HuH-7 (cell line): Measurements from ENCODE around the gene OTOA.
"Not testable (repeated sequence)": the region's sequence is repeated elsewhere in the genome, so short reads cannot be mapped to it uniquely, and the experiment has no call there.

Experiments
- DNase-seq: peaks from one replicate; pipeline ENCODE4 v3.0.0; 2011; ENCODE audit warnings: low spot score

OTOA gene

DNA sequence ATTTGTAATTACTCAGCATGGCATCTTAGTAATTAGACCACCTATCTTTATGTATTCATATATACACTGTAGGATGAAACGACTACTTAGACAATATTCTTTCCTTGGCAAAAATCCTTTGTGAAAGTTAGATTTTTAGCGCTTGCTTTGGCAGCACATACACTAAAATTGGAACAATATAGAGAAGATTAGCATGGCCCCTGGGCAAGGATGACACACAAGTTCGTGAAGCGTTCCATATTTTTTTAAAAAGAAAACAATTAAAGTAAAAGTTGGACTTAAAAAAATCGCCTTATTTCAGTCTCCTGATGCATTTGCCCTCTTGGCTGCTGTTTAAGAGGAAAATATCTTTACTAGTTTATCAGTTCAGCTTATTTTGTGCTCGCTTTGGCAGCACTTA lies 21.9 kb upstream of the OTOA start:
- no peak for DNase-seq

- DNase-seq, result no peak
These were observed 20.9 kb upstream of the OTOA start for GRCh38 chr16:21642861-21643260.

- DNase-seq, result no peak
These were observed 20.0 kb upstream of the OTOA start for GRCh38 chr16:21643785-21644184.

- no peak for DNase-seq
These were observed 19.1 kb upstream of the OTOA start for GRCh38 chr16:21644674-21645073.

DNA sequence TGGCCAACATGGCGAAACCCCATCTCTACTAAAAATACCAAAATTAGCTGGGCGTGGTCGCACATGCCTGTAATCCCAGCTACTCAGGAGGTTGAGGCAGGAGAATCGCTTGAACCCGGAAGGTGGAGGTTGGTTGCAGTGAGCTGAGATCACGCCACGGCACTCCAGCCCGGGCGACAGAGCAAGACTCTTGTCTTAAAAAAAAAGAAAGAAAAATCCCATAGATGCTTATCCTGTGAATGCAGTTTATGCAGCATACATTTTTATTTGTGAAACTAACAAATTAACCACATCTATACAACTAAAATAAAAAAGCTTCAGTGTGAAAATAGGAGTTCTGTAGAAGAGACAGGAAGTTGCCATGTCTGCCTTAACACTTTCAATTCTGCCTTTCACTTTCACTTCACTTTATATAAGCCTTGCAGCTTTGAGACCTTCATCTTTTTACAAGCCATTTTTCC lies 18.5 kb upstream of the OTOA start:
- DNase-seq, result no peak

GRCh38 chr16:21646091-21646490 lies 17.7 kb upstream of the OTOA start:
- no peak for DNase-seq

GRCh38 chr16:21646721-21647561 lies 16.8 kb upstream of the OTOA start:
- no peak for DNase-seq

DNA sequence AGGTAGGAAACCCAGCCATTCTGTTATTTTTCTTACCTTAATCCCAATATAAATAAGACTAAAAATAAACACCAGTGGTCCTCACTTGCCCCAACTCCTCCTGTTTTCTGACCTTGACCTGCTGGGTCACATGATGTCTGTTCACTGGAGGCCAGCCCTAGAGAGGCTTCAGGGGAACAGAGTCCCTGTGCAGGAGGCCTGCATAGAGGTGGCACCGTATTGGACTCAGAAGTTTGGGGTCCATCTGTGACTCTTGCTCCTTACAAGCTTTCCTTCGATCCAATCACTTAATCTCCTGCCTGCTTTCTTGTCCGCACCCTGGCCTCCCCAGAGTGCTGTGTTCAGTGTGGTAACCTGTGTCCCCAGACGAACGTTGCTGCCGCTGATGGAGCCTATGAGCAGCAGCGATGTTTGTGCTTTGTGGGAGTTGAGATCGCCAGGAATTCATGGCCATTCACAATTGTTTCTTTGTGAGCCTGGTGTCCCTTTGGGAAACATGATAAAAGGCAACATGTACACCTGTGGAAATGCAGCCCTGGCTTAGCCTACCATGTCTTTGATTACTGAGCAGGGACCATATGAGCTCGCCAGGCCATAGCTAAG lies 16.1 kb upstream of the OTOA start:
- no peak for DNase-seq

GRCh38 chr16:21649826-21650406 lies 13.9 kb upstream of the OTOA start:
- not testable (repeated sequence) for DNase-seq

GRCh38 chr16:21650521-21650920 lies 13.2 kb upstream of the OTOA start:
- DNase-seq, result no peak

- DNase-seq, result no peak
These were observed 12.3 kb upstream of the OTOA start for GRCh38 chr16:21651515-21651914.

DNA sequence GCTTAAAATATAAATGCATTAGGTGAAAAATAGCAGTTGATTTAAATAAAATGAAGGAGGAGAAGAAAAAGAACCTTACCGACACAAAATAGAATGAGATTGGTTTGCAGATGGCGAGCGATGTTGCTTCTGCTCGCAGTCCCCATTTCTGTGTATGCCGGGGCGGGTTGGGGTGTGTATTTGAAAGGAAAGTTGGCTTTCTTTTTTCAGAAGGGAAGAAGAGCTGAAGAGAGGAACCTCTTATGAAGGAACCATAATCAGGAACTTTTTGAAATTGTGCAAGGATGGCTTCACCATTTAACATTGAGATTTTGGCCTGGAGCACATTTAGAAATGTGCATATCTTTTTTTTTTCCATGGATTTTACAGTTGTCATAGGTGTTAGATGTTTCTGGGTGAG lies 11.3 kb upstream of the OTOA start, which contains the start of gene IGSF6:
TSS of gene IGSF6 (minus strand) at position 156 of the 400 bp plus-strand sequence. CDS start at position 146, 10 bp downstream.
- DNase-seq, result no peak

DNA sequence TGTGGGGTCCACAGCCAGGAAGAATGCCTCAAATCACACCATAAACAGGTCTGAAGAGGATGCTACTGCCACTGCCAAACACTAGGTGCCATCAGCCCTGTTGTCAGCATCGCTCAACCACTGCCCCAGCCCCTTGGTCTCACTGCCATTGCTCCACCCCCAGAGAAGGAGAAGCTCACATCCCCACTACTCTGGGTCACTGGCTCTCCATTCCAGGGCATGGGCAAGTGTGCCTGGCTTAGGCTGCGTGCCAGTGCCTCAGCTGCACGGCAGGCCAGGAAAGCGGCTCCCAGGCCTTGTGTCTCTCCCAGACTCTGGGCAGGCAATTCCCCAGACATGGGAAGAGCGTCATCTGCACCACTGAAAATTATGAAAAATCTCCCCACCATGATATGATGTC lies 10.2 kb upstream of the OTOA start:
- DNase-seq, result no peak

DNA sequence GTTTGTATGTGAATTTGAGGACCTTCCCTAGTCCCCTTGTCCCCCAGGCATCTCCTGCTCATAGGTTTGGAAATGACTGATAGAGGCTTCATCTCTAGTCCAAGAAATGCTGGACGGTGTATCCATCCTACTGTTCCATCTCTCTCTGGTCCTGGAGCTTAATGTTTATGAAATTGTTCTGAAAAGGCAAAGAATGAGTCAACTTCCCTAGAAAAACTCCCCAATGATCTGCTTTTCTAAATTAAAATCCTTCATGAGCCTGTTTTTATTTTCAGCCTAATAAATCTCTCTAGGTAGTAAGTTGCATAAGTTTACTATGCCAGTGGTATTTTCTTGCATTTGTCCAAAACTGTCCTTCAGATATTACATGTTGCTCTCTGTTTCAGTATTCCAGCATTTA lies 9.3 kb upstream of the OTOA start:
- no peak for DNase-seq

GRCh38 chr16:21654881-21655280 lies 8.9 kb upstream of the OTOA start:
- no peak for DNase-seq

GRCh38 chr16:21656795-21657768 lies 6.7 kb upstream of the OTOA start:
- peak; percentile 75 for DNase-seq

DNA sequence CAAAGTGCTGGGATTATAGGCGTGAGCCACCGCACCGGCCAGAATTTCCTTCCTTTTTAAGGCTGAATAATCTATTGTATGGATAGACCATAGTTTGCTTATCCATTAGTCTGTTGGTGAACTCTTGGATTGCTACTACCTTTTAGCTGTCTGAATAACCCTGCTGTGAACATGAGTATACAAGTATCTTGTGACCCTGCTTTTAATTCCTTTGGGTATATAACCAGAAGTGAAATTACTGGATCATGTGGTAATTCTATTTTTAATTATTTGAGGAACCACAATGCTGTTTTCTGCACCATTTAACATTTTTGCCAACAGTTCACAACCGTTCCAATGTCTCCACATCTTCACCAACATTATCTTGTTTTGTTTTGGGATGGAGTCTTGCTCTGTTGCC lies 4.6 kb upstream of the OTOA start:
- no peak for DNase-seq

DNA sequence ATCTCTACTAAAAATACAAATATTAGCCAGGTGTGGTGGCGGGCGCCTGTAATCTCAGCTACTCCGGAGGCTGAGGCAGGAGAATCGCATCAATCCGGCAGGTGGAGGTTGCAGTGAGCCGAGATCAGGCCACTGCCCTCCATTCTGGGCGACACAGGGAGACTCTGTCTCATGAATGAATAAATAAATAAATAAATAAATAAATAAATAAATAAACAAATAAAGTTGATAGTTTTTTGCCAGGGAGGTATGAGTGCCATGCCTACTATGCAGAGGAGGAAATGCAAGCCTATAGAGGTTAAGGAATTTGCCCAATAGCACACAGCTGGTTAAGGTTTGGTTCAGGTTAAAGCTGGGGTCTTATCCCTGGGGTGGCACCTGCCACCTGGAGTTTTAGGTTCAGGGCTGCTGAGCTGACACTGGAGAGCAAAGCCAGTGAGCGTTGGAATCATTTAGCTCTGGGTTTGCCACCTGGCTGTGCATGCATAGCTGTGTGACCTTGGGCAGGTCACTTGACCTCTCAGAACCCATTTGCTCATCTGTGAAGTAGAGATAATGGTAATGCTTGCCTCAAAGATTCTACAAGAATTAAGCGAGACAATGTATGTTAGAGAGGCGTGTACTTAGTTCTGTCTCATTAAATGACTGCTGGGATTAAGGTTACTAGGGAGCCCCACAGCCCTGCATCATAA lies 1.2 kb downstream of the OTOA start:
- no peak for DNase-seq

GRCh38 chr16:21666772-21667171 lies 3.0 kb downstream of the OTOA start:
- peak; percentile 58 for DNase-seq

DNA sequence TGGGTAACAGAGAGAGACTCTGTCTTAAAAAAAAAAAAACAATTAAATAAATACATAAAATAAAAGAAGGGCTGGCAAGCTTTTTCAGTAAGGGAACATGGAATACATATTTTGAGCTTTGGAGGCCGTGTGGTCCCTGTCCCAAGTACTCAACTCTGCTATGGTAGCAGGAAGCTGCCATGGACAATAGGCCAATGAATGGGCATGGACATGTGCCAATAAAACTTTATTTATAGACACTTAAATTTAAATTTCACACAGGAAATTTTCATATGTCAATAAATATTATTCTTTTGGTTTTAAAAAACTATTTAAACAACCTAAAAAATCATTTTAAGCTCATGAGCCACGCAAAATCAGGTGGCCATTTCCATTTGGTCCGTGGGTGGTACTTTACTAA lies 3.8 kb downstream of the OTOA start:
- DNase-seq, result no peak

DNA sequence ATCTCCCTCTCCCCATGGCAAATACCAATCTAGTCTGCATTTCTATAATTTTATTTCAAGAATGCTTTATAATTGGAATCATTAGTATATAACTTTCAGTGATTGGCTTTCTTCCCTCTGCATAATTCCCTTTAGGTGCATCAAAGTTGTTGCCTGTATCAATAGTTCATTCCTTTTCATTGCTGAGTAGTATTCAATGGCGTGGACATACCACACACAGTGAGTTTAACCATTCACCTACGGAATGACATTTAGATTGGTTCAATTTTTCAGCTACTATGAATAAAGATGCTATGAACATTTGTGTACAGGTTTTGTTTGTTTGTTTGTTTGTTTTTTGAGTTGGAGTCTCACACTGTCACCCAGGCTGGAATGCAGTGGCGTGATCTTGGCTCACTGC lies 9.7 kb downstream of the OTOA start:
- no peak for DNase-seq
